IMR-90 (cell line): ENCODE data around the gene GPR75. TPM values are rescaled to one million over a fixed set of nuclear protein-coding genes. Genes with fewer than 3 reads are reported as not detected.

ENCODE experiments used
- ATAC-seq: fragments of 200-7000 bp; cut with Tn5 transposase; 2 replicates; pipeline ENCODE4 v1.9.1; 2020; ENCODE audit warnings: low read depth, mild to moderate bottlenecking, moderate library complexity
- BruUV-seq: library from RNA; stranded (reverse); fragments of 400-500 nt; replicated peaks from 2 replicates; lab custom pipeline; 2021; lab: Mats Ljungman, UMichigan
- CTCF ChIA-PET: fragments of 300-600 bp; formaldehyde crosslinking; extraction: SDS; loops from one replicate; lab custom pipeline; 2021; ENCODE audit warnings: antibody characterized with exemption; lab: Yijun Ruan, JAX
- POLR2A ChIA-PET: fragments of 300-600 bp; sonication (Branson Sonifier 250); formaldehyde crosslinking; loops from one replicate; lab custom pipeline; 2022; ENCODE audit warnings: antibody characterized with exemption; ENCODE audit not compliant: unreplicated experiment; lab: Charles Lee
- DNase-seq: peaks from one replicate; pipeline ENCODE4 v3.0.0; 2013
- H2AFZ ChIP-seq: replicated peaks from 2 replicates; pipeline ENCODE3; 2013; ENCODE audit warnings: low read length, mild to moderate bottlenecking; ENCODE audit not compliant: poor library complexity
- H2AK5ac ChIP-seq: 2 replicates; pipeline ENCODE4 v1.6.1; 2013; ENCODE audit warnings: low read depth, low read length, inconsistent platforms
- H2AK9ac ChIP-seq: replicated peaks from 2 replicates; pipeline ENCODE3; 2013; ENCODE audit warnings: mild to moderate bottlenecking, low read depth, low read length, moderate library complexity; ENCODE audit not compliant: poor library complexity
- H2BK120ac ChIP-seq: 2 replicates; pipeline ENCODE4 v1.6.1; 2013; ENCODE audit warnings: low read depth, low read length, inconsistent platforms
- H2BK15ac ChIP-seq: 3 replicates; pipeline ENCODE4 v1.6.1; 2013; ENCODE audit warnings: low read depth, low read length, inconsistent platforms
- H2BK20ac ChIP-seq: 2 replicates; pipeline ENCODE4 v1.6.1; 2013; ENCODE audit warnings: low read depth, mild to moderate bottlenecking, inconsistent platforms, low read length, moderate library complexity
- H2BK5ac ChIP-seq: 2 replicates; pipeline ENCODE4 v1.6.1; 2013; ENCODE audit warnings: mild to moderate bottlenecking, low read depth, low read length, inconsistent platforms; ENCODE audit not compliant: poor library complexity, severe bottlenecking
- H3K14ac ChIP-seq: replicated peaks from 2 replicates; pipeline ENCODE4 v1.6.1; 2013; ENCODE audit warnings: low read depth, low read length, inconsistent platforms
- H3K18ac ChIP-seq: 2 replicates; pipeline ENCODE4 v1.6.1; 2013; ENCODE audit warnings: low read depth, low read length, control low read depth
- H3K23ac ChIP-seq: 2 replicates; pipeline ENCODE4 v1.6.1; 2013; ENCODE audit warnings: low read depth, low read length, inconsistent platforms
- H3K27ac ChIP-seq: 2 replicates; pipeline ENCODE4 v1.5.1; 2013; ENCODE audit warnings: mild to moderate bottlenecking, control low read depth, low read length; ENCODE audit not compliant: insufficient read depth
- H3K27me3 ChIP-seq: 2 replicates; pipeline ENCODE4 v1.6.1; 2013; ENCODE audit warnings: low read length; ENCODE audit not compliant: control insufficient read depth, insufficient read depth
- H3K36me3 ChIP-seq: 2 replicates; pipeline ENCODE4 v1.6.1; 2013; ENCODE audit warnings: low read length, mixed read lengths; ENCODE audit not compliant: control insufficient read depth, insufficient read depth
- H3K4ac ChIP-seq: 2 replicates; pipeline ENCODE4 v1.6.1; 2013; ENCODE audit warnings: low read depth, low read length, inconsistent platforms
- H3K4me1 ChIP-seq: 2 replicates; pipeline ENCODE4 v1.6.1; 2013; ENCODE audit warnings: low read length, mixed read lengths; ENCODE audit not compliant: control insufficient read depth, insufficient read depth
- H3K4me2 ChIP-seq: 2 replicates; pipeline ENCODE4 v1.6.1; 2013; ENCODE audit warnings: low read depth, mild to moderate bottlenecking, control low read depth, low read length, moderate library complexity
- H3K4me3 ChIP-seq: 2 replicates; pipeline ENCODE4 v1.5.1; 2013; ENCODE audit warnings: low read depth, mild to moderate bottlenecking, control low read depth, low read length, moderate library complexity; ENCODE audit not compliant: insufficient read depth
- H3K56ac ChIP-seq: 2 replicates; pipeline ENCODE4 v1.6.1; 2013; ENCODE audit warnings: low read length, inconsistent platforms; ENCODE audit not compliant: insufficient read depth; ENCODE audit errors: extremely low read depth
- H3K79me1 ChIP-seq, 2 experiments: 2 replicates each; pipeline ENCODE4 v1.6.1; 2013; ENCODE audit warnings: low read length in 2 of 2, inconsistent platforms in 1 of 2, low read depth in 1 of 2
- H3K9ac ChIP-seq: 2 replicates; pipeline ENCODE4 v1.6.1; 2013; ENCODE audit warnings: low read depth, low read length, control low read depth
- H3K9me1 ChIP-seq: 2 replicates; pipeline ENCODE4 v1.6.1; 2013; ENCODE audit warnings: low read length, inconsistent platforms; ENCODE audit not compliant: insufficient read depth
- H3K9me3 ChIP-seq: 2 replicates; pipeline ENCODE4 v1.6.1; 2013; ENCODE audit warnings: low read length; ENCODE audit not compliant: control insufficient read depth, insufficient read depth
- H4K20me1 ChIP-seq: 2 replicates; pipeline ENCODE4 v1.6.1; 2013; ENCODE audit warnings: low read length, inconsistent platforms; ENCODE audit not compliant: insufficient read depth
- H4K5ac ChIP-seq: 2 replicates; pipeline ENCODE4 v1.6.1; 2013; ENCODE audit warnings: mild to moderate bottlenecking, low read depth, low read length, control low read depth
- H4K8ac ChIP-seq, 2 experiments: 2 replicates each; pipeline ENCODE4 v1.6.1; 2013; ENCODE audit warnings: low read depth in 2 of 2, low read length in 2 of 2, control low read depth in 1 of 2, inconsistent platforms in 1 of 2
- H4K91ac ChIP-seq: 2 replicates; pipeline ENCODE4 v1.6.1; 2013; ENCODE audit warnings: low read depth, low read length, inconsistent platforms; ENCODE audit not compliant: insufficient read depth
- CEBPB ChIP-seq: IDR thresholded peaks from 2 replicates; pipeline ENCODE4 v1.6.1; 2012; ENCODE audit warnings: low read depth, low read length, improper control_type of control experiment
- WGBS, 2 experiments: methylation state at CpG; one replicate each; pipeline versions ENCODE4 v1.1.5 to v1.1.7; 2013; ENCODE audit warnings: missing lambda C conversion rate in 2 of 2; ENCODE audit not compliant: insufficient read length in 1 of 2; ENCODE audit errors: extremely low coverage in 2 of 2; 5-methylcytosine and 5-hydroxymethylcytosine counted together
- dilution Hi-C: fragments of 300-500 bp; cut with HindIII; formaldehyde crosslinking; loops from one replicate; pipeline ENCODE4 v1.14.3; 2018; ENCODE audit warnings: low sequenced_read_pairs; ENCODE audit not compliant: unreplicated experiment
- in situ Hi-C: fragments of 300-500 bp; cut with MboI; formaldehyde crosslinking; loops from 3 replicates; pipeline ENCODE4 v1.14.3; 2019; ENCODE audit warnings: low sequenced_read_pairs, inconsistent platforms, mixed read lengths
- intact Hi-C: fragments of 100-400 bp; cut with micrococcal nuclease; formaldehyde crosslinking; loops from 2 replicates; pipeline ENCODE4 v1.10.0; 2022
- polyA plus RNA-seq, 3 experiments: library from polyadenylated mRNA; depleted of rRNA; stranded (reverse); fragments of >200 nt; gene quantifications; 2 replicates each; pipeline ENCODE4 v1.2.3, GENCODE V29; 2012; ENCODE audit warnings: low replicate concordance in 1 of 3
- total RNA-seq: library from RNA; depleted of rRNA; stranded (reverse); fragments of >200 nt; gene quantifications from 2 replicates; pipeline ENCODE4 v1.2.3, GENCODE V29; 2012
- TF ChIP-seq, protein P1 (sequence below): fragments of 150-350 bp; IDR thresholded peaks from 2 replicates; pipeline ENCODE4 v1.6.1; 2017; ENCODE audit warnings: mild to moderate bottlenecking, antibody characterized with exemption, low read length, low read depth

The GPR75 gene
- total and polyA plus RNA-seq, 2 of the 4 experiments (the other 2 are of a cell fraction): 1.4 to 2.1 TPM

DNA sequence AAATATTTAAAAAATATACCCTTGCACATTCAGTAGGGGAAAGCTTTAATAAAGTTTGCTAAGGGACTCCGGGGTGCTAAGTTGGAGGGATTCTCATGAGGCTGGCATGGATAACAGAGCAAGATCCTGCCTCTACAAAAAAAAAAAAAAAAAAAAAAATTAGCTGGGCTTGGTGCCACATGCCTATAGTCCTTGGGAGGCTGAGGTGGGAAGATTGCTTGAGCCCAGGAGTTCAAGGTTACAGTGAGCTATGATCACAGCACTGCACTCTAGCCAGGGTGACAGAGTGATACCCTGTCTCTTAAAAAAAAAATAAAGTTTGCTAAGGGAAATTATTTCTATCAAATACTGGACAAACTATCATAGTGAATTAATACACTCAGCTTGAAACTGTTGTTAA is 17.3 kb upstream of the GPR75 start:
- Histone ChIP-seq H2BK120ac (no peak overlapping the region), H2BK5ac (no peak overlapping the region), H3K18ac (no peak overlapping the region), H3K4me3 (no peak overlapping the region), H3K27me3 (no peaks in the 10 kb centered on the region), H2AK9ac (no peak overlapping the region), H3K27ac (no peak overlapping the region), H2BK15ac (no peak overlapping the region), H4K91ac (no peak overlapping the region), H3K9me1 (no peaks in the 10 kb centered on the region), H4K5ac (no peak overlapping the region), H4K20me1 (no peaks in the 10 kb centered on the region), H3K4me1 (peaks cover 2% of the 10 kb centered on the region; the same call in 1 of the 2 replicates), H3K23ac (no peak overlapping the region), H3K9me3 (no peaks in the 10 kb centered on the region), H3K9ac (no peak overlapping the region), H2BK20ac (no peak overlapping the region), H2AK5ac (no peak overlapping the region), H3K79me1 (peaks cover 14 to 16% of the 10 kb centered on the region in 2 experiments), H3K4ac (no peak overlapping the region), H3K36me3 (peaks cover 18% of the 10 kb centered on the region), H3K14ac (no peak overlapping the region), H2AFZ (no peak overlapping the region), H3K56ac (no peak overlapping the region), H3K4me2 (no peak overlapping the region), H4K8ac (no peak overlapping the region)
- no peak for TF ChIP-seq CEBPB
- TF ChIP-seq, protein P1, sequence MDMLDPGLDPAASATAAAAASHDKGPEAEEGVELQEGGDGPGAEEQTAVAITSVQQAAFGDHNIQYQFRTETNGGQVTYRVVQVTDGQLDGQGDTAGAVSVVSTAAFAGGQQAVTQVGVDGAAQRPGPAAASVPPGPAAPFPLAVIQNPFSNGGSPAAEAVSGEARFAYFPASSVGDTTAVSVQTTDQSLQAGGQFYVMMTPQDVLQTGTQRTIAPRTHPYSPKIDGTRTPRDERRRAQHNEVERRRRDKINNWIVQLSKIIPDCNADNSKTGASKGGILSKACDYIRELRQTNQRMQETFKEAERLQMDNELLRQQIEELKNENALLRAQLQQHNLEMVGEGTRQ: no peak
- WGBS, 2 experiments: no CpG with 5 or more reads among the region's 1 CpG
- ChIA-PET POLR2A (no interaction called here), CTCF (no interaction called here)
- no peak for DNase-seq
- dilution Hi-C loops (no loop called here), in situ Hi-C loops (no loop called here), intact Hi-C loops (no loop called here)
- BruUV-seq: no TSS peak
- no peak for ATAC-seq
